Glomerular endothelial cell (primary cell): Measurements from ENCODE around the gene EID3. TPM values are rescaled to one million over a fixed set of nuclear protein-coding genes. Genes with fewer than 3 reads are reported as not detected.

ENCODE experiments used
- DNase-seq: peaks from one replicate; pipeline ENCODE4 v3.0.0-alpha.2; 2011; ENCODE audit warnings: low read depth, low spot score; ENCODE audit errors: extremely low read depth
- total RNA-seq: library from RNA; depleted of rRNA; stranded (reverse); fragments of >200 nt; gene quantifications from 2 replicates; pipeline ENCODE4 v1.2.3, GENCODE V29; 2015

Gene EID3
- total RNA-seq, 1 donor from 2014 or later, result 5.8 TPM

DNA sequence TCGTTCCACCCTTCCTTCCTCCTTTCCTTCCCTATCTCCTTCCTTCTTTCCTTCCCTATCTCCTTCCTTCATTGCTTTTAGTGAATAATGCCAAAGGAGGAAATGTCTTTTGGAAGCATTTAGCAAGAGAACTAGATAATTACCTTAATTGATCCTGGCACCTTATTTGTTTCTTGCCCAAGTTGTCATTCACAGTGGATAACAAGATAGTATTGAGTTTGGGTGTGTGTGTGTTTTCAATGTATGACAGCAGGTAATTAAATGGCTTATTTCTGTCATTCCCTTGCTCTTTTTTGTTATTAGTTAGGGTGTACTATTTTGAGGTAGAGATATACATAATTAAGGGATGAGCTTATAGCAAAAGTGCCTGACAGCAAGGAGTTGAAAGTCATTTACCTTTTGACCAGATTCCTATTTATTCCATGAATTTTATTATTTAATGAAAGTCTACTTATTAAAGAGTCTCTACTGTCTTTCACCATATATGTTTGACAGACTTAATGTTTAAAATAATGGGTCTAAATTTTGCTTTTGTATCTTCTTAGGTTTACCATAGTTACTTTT is 30.2 kb downstream of the EID3 start:
- no peak for DNase-seq

GRCh38 chr12:104334581-104334980 is 31.0 kb downstream of the EID3 start:
- DNase-seq, result no peak

- DNase-seq, result no peak
Observed at GRCh38 chr12:104336115-104336514, 32.6 kb downstream of the EID3 start.

- DNase-seq, result no peak
Observed at GRCh38 chr12:104337030-104337558, 33.6 kb downstream of the EID3 start.

DNA sequence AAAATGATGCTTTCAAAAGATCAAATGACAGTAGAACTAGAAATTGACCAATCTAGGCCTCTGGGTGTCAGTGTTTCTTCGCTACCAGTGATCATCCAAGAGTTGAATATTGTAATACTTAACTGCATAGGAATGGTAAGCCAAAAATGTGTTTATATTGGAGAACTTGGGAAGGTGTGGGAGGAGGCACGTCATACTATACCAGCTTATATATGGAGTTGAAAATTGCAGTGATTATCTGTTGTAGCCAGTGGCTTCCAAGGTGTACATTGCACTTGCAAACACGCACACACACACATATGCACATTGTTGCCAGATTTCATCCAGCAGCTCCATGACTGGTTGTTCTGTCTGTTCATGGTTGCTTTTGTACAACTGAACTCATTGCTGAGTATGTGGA is 36.1 kb downstream of the EID3 start:
- DNase-seq, result no peak

- no peak for DNase-seq
Observed at GRCh38 chr12:104340177-104340576, 36.6 kb downstream of the EID3 start.

- DNase-seq, result no peak
Observed at GRCh38 chr12:104340925-104341611, 37.5 kb downstream of the EID3 start.

- DNase-seq, result no peak
Observed at GRCh38 chr12:104342147-104342546, 38.6 kb downstream of the EID3 start.

DNA sequence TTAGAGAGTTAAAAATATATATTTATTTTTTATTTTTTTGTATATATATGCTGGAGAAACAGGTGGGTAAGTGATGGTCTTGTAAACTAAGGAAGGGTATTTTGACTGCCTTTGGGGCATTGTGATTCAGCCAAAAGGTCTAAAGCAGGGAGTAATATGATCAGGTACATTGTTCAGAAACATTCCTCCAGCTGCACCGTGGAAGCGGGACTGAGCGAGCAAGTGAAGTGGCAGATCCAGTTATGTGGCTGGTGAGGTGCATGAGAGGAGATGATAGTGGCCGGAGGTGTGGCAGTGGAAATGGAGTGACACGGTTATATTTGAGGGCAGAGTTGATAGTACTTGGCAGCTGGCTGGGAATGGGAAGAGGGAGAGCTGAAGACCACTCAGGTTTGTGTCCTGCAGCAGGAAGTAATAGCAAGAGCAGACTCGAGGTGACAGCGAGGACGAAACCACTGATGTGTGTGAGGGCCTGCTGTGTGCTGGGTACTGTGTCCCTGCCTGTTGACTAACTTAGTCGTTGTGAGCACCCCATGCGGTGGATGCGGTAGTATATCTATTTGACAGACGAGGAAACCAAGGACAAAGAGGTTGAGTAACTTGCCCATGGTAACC is 39.2 kb downstream of the EID3 start:
- DNase-seq, result no peak

DNA sequence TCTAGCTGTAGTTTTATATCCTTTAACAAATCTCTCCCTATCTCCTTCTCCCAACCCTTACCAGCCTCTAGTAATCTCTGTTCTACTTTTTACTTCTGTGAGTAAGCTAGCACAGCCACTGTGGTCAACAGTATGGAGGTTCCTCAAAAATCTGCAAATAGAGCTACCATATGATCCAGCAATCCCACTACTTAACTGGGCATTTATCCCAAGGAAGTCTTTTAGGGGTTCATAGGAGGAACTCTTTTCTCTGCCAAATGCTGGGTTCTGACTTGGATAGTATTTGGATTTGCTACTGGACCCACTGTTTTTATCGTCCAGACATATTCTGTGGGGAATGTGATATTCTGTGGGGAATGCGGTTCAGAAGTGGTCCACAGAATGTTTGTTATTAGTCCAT is 41.1 kb downstream of the EID3 start:
- no peak for DNase-seq

DNA sequence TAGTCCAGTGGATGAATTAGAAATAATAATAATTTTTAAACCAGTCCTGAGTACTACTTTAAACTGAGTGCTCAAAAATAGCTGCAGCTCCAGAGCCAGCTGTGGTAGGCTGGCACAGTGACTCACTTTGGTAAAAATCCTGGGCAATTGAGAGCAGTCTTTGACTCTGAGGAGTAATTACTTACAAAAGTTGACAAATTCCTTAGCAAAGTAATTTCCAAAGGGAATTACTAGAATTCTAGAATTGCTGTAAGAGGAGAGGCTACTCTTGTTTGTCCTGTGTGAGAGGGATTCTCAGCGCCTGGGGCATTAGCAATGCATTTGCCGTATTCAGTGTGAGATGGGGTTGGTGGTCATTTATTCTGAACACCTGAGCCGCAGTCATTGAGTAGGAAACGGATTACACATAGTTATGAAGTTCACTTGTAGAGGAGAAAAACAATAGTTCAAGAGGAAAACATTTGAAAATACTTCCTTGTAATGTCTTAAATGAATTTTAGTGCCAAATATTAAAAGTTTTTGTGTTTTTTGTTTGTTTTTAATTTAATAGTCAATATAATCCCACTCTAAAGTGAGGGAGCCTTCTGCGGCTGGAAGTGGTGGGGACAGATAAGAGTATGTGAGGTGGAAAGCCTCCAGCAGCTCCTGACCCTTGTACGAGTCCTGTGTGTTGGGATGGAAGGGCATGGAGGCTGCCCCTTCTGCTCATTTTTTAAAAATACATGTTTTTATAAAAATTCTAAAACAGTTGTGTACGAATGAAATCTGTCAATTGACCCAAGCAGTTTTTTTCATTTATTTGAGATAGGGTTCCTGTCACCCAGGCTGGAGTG is 41.9 kb downstream of the EID3 start:
- no peak for DNase-seq

GRCh38 chr12:104347374-104348075 is 44.0 kb downstream of the EID3 start:
- no peak for DNase-seq

DNA sequence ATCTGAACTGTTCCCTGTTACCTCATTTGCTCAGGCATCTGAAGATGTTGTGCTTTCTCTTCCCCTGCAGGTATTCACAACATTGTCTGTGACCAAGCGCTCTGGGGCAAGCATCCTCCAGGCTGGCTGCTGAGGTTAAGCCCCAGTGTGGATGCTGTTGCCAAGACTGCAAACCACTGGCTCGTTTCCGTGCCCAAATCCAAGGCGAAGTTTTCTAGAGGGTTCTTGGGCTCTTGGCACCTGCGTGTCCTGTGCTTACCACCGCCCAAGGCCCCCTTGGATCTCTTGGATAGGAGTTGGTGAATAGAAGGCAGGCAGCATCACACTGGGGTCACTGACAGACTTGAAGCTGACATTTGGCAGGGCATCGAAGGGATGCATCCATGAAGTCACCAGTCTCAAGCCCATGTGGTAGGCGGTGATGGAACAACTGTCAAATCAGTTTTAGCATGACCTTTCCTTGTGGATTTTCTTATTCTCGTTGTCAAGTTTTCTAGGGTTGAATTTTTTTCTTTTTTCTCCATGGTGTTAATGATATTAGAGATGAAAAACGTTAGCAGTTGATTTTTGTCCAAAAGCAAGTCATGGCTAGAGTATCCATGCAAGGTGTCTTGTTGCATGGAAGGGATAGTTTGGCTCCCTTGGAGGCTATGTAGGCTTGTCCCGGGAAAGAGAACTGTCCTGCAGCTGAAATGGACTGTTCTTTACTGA is 44.9 kb downstream of the EID3 start:
- no peak for DNase-seq

DNA sequence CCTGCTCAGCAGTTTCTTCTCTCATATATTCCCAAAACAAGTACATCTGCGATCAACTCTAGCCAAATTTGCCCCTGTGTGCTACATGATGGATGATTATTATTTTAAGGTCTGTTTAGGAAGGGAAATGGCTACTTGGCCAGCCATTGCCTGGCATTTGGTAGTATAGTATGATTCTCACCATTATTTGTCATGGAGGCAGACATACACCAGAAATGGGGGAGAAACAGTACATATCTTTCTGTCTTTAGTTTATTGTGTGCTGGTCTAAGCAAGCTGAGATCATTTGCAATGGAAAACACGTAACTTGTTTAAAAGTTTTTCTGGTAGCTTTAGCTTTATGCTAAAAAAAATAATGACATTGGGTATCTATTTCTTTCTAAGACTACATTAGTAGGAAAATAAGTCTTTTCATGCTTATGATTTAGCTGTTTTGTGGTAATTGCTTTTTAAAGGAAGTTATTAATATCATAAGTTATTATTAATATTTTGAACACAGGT is 45.5 kb downstream of the EID3 start:
- no peak for DNase-seq

- DNase-seq, result no peak
Observed at GRCh38 chr12:104350211-104351056, 46.9 kb downstream of the EID3 start.

DNA sequence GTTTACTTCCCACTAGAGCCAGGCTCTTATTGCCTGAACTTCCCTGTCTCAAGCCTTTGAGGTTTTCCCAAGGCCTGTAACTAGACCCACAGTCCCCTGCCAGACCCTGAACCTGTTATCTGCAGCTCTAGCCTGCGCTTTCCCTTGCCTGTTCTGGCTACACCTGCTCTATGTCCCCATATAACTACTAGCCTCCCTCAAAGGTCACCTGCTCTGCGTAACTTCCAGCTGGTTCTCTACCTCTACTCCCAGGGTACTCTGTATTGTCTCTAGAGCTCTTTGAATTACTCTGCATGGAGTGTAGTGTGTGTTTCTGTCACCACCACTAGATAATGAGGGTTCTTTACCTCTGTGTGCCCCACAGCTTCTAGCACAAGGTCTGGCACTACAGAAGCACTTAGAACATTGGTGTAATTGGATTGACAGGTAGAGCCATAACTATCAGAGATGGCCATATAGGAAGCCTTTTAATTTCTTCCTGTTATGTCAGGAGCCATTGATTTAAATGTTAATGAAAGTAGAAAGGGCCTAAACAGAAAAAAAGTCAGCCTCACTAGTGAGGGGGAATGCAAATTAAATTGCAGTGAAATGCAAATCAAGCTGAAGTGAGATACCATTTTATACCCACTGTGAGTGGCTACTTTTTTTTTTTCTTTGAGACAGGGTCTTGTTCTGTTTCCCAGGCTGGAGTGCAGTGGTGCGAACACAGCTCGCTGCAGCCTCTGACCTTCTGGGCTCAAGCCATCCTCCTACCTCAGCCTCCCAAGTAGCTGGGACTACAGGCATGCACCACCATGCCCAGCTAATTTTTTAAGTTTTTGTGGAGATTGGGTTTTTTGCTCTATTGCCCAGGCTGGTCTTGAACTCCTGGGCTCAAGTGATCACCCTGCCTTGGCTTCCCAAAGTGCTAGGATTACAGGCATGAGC is 47.8 kb downstream of the EID3 start:
- no peak for DNase-seq

DNA sequence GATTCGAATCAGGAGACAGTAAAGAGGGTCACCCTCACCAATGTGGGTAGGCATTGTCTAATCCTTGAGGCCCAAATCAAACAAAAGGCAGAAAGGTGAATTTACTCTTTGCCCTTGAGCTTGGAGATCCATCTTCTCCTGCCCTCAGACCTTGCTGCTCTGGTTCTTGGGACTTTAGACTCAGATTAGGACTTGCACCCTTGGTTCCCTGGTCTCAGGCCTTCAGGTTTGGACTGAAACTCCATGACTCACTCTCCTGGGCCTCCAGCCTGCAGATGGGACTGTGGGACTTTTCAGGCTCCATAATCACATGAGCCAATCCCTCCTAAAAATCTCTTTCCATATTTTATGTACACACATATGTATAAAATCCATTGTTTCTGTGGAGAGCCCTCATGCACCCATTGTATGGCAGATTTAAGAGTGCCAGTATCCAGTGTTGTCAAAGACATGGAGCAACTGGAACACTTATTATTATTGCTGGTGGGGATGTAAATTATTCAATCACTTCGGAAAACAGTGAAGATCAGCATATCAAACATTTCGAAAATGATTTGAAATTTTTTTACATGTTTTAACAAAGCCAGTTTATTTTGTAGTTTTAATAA is 48.7 kb downstream of the EID3 start:
- no peak for DNase-seq
